ENCODE measurements around the gene LBP. TPM values are rescaled to one million over a fixed set of nuclear protein-coding genes. Genes with fewer than 3 reads are reported as not detected.

Gene LBP
- total and polyA plus RNA-seq, 2 of the 13 experiments (the other 11 are each of a cell fraction or from before 2014, with no cell fraction given) = 0.07 to 0.20 TPM

DNA sequence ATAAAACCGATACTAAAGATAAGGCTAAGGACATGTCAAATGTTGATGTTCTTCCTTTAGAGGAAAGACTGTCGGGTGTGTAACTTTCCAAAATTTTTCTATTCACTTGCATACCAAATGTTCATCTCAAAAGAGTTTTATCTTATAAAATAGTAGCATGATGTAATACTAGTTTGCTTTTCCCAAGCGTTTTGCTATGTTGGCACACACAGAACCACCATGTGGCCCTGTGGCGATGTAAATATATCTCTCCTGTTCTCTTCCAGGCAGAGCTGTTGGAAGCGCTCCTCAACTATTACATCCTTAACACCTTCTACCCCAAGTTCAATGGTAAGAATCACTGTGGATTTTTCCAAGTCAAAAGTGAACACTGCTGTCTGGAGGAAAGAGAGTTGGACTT, 26.5 kb downstream of the LBP start (continued):
- TF ChIP-seq, protein P1, sequence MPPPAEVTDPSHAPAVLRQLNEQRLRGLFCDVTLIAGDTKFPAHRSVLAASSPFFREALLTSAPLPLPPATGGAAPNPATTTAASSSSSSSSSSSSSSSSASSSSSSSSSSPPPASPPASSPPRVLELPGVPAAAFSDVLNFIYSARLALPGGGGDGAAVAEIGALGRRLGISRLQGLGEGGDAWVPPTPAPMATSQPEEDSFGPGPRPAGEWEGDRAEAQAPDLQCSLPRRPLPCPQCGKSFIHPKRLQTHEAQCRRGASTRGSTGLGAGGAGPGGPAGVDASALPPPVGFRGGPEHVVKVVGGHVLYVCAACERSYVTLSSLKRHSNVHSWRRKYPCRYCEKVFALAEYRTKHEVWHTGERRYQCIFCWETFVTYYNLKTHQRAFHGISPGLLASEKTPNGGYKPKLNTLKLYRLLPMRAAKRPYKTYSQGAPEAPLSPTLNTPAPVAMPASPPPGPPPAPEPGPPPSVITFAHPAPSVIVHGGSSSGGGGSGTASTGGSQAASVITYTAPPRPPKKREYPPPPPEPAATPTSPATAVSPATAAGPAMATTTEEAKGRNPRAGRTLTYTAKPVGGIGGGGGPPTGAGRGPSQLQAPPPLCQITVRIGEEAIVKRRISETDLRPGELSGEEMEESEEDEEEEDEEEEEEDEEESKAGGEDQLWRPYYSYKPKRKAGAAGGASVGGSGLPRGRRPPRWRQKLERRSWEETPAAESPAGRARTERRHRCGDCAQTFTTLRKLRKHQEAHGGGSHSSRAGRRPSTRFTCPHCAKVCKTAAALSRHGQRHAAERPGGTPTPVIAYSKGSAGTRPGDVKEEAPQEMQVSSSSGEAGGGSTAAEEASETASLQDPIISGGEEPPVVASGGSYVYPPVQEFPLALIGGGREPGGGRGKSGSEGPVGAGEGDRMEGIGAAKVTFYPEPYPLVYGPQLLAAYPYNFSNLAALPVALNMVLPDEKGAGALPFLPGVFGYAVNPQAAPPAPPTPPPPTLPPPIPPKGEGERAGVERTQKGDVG (CRISPR knock-in tag; IDR thresholded peaks at IDR 0.05; ENCODE audit: borderline replicate concordance) = no peak
- TF ChIP-seq MAFF (IDR thresholded peaks at IDR 0.05; ENCODE audit: low read depth, low read length) (no peak), PREB (CRISPR knock-in tag; IDR thresholded peaks at IDR 0.05) (no peak), FLYWCH1 (CRISPR knock-in tag; IDR thresholded peaks at IDR 0.05) (no peak), SMC3 (IDR thresholded peaks at IDR 0.05; ENCODE audit: low read length) (no peak)

DNA sequence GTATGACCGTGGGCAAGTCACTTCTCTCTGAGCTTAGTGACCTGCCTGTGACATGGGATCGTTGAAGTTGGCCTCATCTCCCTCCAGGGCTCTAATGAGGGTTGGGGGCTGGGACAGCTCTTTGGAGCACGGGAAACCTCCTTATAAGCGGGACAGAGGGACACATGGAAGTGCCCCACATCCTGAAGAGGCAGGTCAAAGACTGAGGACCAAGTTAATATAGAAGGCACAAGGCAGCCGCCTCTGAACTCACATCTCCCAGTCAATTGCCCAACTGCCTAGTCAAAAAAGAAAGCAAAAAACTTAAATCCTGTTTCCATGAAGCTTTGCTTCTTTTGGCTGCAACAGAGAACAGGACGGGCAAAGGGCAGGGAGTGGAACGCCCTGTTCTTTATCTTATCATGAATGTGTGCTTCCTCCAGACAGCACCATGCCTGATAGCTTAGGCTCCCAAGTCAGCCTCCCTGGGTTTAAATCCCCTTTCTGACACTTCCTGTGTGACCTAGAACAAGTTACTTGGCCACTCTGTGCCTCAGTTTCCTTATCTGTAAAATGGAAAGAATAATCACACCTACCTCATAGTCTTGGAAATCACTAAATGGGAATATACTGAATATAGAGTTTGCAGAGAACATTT, 27.1 kb downstream of the LBP start:
- no TSS peak for BruUV-seq (replicated peaks)
- ChIA-PET POLR2A (no interaction called here), CTCF (ENCODE audit: low intra/inter-chr PET ratio, low total read pairs) (no interaction called here)
- no peaks in the 10 kb centered on the region for H3K9me3 ChIP-seq (ENCODE audit: low read length)
- peaks cover 0 to 3% of the 10 kb centered on the region in 2 experiments; a peak in 1 of 5 replicates for H3K27me3 ChIP-seq (ENCODE audit: control insufficient read depth in 1 of 2, insufficient read depth in 2 of 2, low read length in 2 of 2)
- FAIRE-seq (no peak), DNase-seq (ENCODE audit: low spot score) (no peak), ATAC-seq (peak; percentile 64)
- in situ Hi-C loops (cut with HindIII; ENCODE audit: extremely low pct_ligation_motif_present, low pct_unique_long_range_greater_than_20kb) (no loop called here), intact Hi-C loops (cut with micrococcal nuclease; ENCODE audit: unreplicated experiment) (no loop called here)
- no peak overlapping the region for H3K4me2 ChIP-seq (ENCODE audit: low read depth, low read length)
- H3K27ac ChIP-seq (ENCODE audit: extremely low read length, insufficient read depth, low read length) = no peak overlapping the region
- no peaks in the 10 kb centered on the region for H4K20me1 ChIP-seq (ENCODE audit: insufficient read depth, low read length)
- H2AFZ ChIP-seq (ENCODE audit: low read length) = no peak overlapping the region
- H3K4me3 ChIP-seq (replicated peaks in 1 of 3; ENCODE audit: insufficient read depth in 1 of 3, low read depth in 2 of 3, low read length in 3 of 3) = no peak overlapping the region
- H3K79me2 ChIP-seq (ENCODE audit: insufficient read depth, low read length) = no peaks in the 10 kb centered on the region
- WGBS (ENCODE audit: low lambda C conversion rate) = 36% methylated on average over 7 of the region's 7 CpGs
- H3K4me1 ChIP-seq (ENCODE audit: insufficient read depth, low read length) = no peaks in the 10 kb centered on the region
- no peaks in the 10 kb centered on the region for H3K36me3 ChIP-seq (replicated peaks in 1 of 2; ENCODE audit: control insufficient read depth in 1 of 2, insufficient read depth in 2 of 2, low read length in 2 of 2)
- H3K9ac ChIP-seq (ENCODE audit: insufficient read depth, low read depth, low read length) = no peak overlapping the region
- 0 out of 2 replicates have a peak, but pooled peaks have one; percentile 22 for TF ChIP-seq ZNF629 (CRISPR knock-in tag; conservative IDR thresholded peaks at IDR 0.05)
- TF ChIP-seq ZNF460 (CRISPR knock-in tag; IDR thresholded peaks at IDR 0.05; ENCODE audit: borderline replicate concordance) = no peak
